Stomach (tissue), 9 donors: ENCODE results near the gene B3GAT1. TPM values are rescaled to one million over a fixed set of nuclear protein-coding genes. Genes with fewer than 3 reads are reported as not detected.

Experiments used
- DNase-seq, 2 donors: peaks; one replicate each; pipeline versions ENCODE4 v3.0.0 to v3.0.0-alpha.2; 2013 to 2019
- H3K27ac ChIP-seq, 5 donors: fragments of 200-600 bp in 4 of 5; sonication (generic) in 4 of 5; one replicate each; pipeline ENCODE4 v1.5.1; 2013 to 2019; ENCODE audit warnings: mild to moderate bottlenecking in 1 of 5, moderate library complexity in 1 of 5
- H3K27me3 ChIP-seq, 3 donors: fragments of 200-600 bp; sonication (generic); one replicate each; pipeline ENCODE4 v1.5.1; 2017 to 2019; ENCODE audit warnings: mixed run types in 1 of 3
- H3K36me3 ChIP-seq, 4 donors: fragments of 200-600 bp; sonication (generic); 1 replicate in 3 of 4; 2 replicates in 1 of 4; pipeline ENCODE4 v1.5.1; 2016 to 2019
- H3K4me1 ChIP-seq, 4 donors: fragments of 200-600 bp; sonication (generic); one replicate each; pipeline ENCODE4 v1.5.1; 2016 to 2019
- H3K4me3 ChIP-seq, 4 donors: fragments of 200-600 bp; sonication (generic) in 3 of 4; one replicate each; pipeline ENCODE4 v1.5.1; 2016 to 2019; ENCODE audit warnings: mild to moderate bottlenecking in 1 of 4
- H3K9me3 ChIP-seq, 4 donors: fragments of 200-600 bp; sonication (generic); one replicate each; pipeline ENCODE4 v1.5.1; 2016 to 2019
- EP300 ChIP-seq: sonication (generic); formaldehyde crosslinking; IDR thresholded peaks from one replicate; pipeline ENCODE4 v1.6.1; 2017; ENCODE audit warnings: antibody characterized with exemption
- POLR2A ChIP-seq, 4 donors: fragments of 450-650 bp; IDR thresholded peaks; one replicate each; pipeline ENCODE4 v1.6.1; 2016; ENCODE audit warnings: antibody characterized with exemption in 4 of 4, control low read depth in 2 of 4, mild to moderate bottlenecking in 1 of 4, moderate library complexity in 1 of 4
- POLR2AphosphoS5 ChIP-seq, 3 donors: sonication (generic); formaldehyde crosslinking; IDR thresholded peaks; one replicate each; pipeline ENCODE4 v1.6.1; 2016; ENCODE audit warnings: antibody characterized with exemption in 3 of 3
- WGBS, 5 donors: extraction: QIAGEN DNeasy Blood & Tissue Kit in 3 of 5; methylation state at CpG; one replicate each; pipeline versions ENCODE4 v1.1.5 to v1.1.7; 2013 to 2018; 5-methylcytosine and 5-hydroxymethylcytosine counted together
- intact Hi-C: fragments of 100-400 bp; cut with DNase I; formaldehyde crosslinking; loops from one replicate; pipeline ENCODE4 v1.15.1; 2023; ENCODE audit warnings: low total_unique reads
- polyA plus RNA-seq, 3 donors: library from polyadenylated mRNA; stranded (reverse); fragments of 200-250 nt; gene quantifications; one replicate each; pipeline ENCODE4 v1.2.3, GENCODE V29; 2013
- total RNA-seq, 5 donors: library from RNA; depleted of rRNA; stranded (reverse); fragments of >200 nt; gene quantifications; one replicate each; pipeline versions ENCODE4 v1.1.0 to v1.2.3, GENCODE V29; 2014 to 2016
- TF ChIP-seq, protein P1 (sequence below), 7 experiments: fragments of 450-650 bp in 4 of 7; fragments of 200-600 bp in 3 of 7; sonication (generic) in 3 of 7; IDR thresholded peaks; one replicate each; pipeline ENCODE4 v1.5.1; 2016 to 2019; ENCODE audit warnings: antibody characterized with exemption in 7 of 7, control low read depth in 2 of 7, mild to moderate bottlenecking in 1 of 7
- donor health status: healthy with polysubstance abuse.
- donor health status: Bipolar disorder and iron deficiency.
- donor health status: healthy.

B3GAT1 gene
- total and polyA plus RNA-seq, 8 donors, result 5.3 to 34.4 (median 18.7) TPM; not detected in 2

DNA sequence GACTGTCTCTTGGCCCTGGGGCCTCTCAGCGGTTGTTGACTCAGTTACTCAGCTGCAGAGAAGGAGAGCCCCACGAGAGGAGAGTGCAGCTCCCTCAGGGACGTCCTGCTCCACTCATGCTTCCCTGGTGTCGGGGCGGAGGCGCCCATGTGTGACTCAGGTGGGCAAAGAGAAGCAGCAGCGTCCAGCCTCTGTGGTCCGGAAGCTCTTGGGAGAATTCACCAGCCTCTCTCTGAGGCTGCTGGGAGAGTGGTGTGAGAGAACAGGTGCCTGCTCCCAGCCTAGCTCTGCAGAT, 54.5 kb downstream of the B3GAT1 start:
- H3K27me3 ChIP-seq, result peaks cover 0 to 3% (median 0%) of the 10 kb centered on the region in 3 donors
- H3K36me3 ChIP-seq, result no peaks in the 10 kb centered on the region
- 80 to 91% (median 86%) methylated on average over 7 to 8 of the region's 8 CpGs for WGBS, 5 donors
- TF ChIP-seq POLR2AphosphoS5 (IDR thresholded peaks at IDR 0.05) (no peak), EP300 (no peak), POLR2A (IDR thresholded peaks at IDR 0.05) (no peak)
- TF ChIP-seq, protein P1, sequence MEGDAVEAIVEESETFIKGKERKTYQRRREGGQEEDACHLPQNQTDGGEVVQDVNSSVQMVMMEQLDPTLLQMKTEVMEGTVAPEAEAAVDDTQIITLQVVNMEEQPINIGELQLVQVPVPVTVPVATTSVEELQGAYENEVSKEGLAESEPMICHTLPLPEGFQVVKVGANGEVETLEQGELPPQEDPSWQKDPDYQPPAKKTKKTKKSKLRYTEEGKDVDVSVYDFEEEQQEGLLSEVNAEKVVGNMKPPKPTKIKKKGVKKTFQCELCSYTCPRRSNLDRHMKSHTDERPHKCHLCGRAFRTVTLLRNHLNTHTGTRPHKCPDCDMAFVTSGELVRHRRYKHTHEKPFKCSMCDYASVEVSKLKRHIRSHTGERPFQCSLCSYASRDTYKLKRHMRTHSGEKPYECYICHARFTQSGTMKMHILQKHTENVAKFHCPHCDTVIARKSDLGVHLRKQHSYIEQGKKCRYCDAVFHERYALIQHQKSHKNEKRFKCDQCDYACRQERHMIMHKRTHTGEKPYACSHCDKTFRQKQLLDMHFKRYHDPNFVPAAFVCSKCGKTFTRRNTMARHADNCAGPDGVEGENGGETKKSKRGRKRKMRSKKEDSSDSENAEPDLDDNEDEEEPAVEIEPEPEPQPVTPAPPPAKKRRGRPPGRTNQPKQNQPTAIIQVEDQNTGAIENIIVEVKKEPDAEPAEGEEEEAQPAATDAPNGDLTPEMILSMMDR (IDR thresholded peaks at IDR 0.05), result no peak
- intact Hi-C loops, result no loop called here
- H3K4me3 ChIP-seq, result no peak overlapping the region
- no peaks in the 10 kb centered on the region for H3K9me3 ChIP-seq
- H3K27ac ChIP-seq, result no peak overlapping the region
- DNase-seq, result no peak
- peaks cover 0 to 10% (median 6%) of the 10 kb centered on the region in 4 donors for H3K4me1 ChIP-seq

DNA sequence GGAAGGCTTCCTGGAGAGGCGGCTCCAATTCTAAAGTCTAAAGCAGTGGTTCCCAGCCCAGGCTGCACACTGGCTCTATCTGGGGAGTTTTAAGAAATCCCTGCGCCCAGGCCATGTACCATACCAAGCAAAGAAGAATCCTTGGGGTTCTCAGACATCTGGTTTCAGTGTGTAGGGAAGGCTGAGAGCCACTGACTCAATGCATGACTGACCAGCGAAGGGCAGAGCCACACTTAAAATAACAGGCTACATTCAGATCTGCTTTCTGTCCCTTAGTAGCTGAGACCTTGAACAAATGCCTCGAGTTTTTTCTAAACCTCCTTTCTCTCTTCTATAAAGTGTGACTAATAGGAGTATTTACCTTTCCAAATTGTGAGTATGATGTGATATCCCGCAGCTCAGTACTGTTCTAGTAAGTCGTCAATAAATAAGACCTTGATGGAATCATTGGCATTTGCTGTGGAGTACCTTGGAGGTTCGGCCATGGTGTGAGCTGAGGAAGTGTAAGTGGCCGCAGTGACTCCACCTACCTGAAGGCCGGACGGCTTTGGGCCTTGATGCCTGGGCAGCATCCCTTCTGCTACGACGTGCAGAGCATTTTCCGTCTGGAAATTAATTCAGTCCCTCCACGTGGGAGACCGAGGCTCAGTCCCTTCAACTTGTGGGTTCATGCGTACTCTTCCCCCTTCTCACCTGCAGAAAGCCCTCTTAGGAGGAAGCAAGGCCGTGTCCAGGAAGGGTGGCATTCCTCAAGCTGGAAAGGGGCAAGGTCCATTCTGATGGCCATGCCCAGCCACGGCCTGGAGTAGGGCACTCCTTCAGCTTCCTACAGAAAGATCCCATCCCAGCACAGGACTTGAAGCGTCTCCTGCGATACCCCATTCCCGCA, 55.1 kb downstream of the B3GAT1 start:
- Histone ChIP-seq H3K36me3 (no peaks in the 10 kb centered on the region), H3K27me3 (peaks cover 0 to 3% (median 0%) of the 10 kb centered on the region in 3 donors), H3K27ac (no peak overlapping the region), H3K9me3 (no peaks in the 10 kb centered on the region), H3K4me3 (no peak overlapping the region), H3K4me1 (peaks cover 0 to 10% (median 6%) of the 10 kb centered on the region in 4 donors)
- TF ChIP-seq POLR2AphosphoS5 (IDR thresholded peaks at IDR 0.05) (no peak), EP300 (no peak), POLR2A (IDR thresholded peaks at IDR 0.05) (no peak)
- TF ChIP-seq, protein P1 (IDR thresholded peaks at IDR 0.05), result no peak
- intact Hi-C loops, result no loop called here
- no peak for DNase-seq
- WGBS, 5 donors, result 88 to 93% (median 91%) methylated on average over 20 to 21 of the region's 21 CpGs

DNA sequence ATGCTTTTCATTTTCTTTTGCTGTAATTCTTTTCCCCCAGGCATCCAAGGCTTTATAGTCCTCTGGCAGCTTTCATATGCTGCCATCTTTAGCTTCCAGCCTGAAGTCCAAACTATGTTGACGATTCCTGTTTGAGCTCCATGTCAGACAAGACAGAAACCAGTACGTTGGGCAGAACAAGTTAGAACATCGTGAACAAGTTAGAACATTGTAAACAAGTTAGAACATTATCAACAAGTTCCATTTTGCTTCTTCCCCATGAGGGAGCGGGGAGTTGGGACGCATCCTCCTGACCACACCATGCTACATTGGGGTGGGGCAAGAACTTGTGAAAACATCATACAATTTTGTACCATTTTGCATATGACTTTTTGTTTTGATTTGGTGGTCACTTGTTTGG, 56.4 kb downstream of the B3GAT1 start:
- no peaks in the 10 kb centered on the region for H3K36me3 ChIP-seq
- peaks cover 0 to 8% (median 5%) of the 10 kb centered on the region in 4 donors for H3K4me1 ChIP-seq
- no peak overlapping the region for H3K27ac ChIP-seq
- DNase-seq, result no peak
- intact Hi-C loops, result no loop called here
- H3K4me3 ChIP-seq, result no peak overlapping the region
- WGBS, 5 donors, result 81 to 91% (median 89%) methylated on average over 5 of the region's 5 CpGs
- no peaks in the 10 kb centered on the region for H3K9me3 ChIP-seq
- TF ChIP-seq POLR2A (IDR thresholded peaks at IDR 0.05) (no peak), EP300 (no peak), POLR2AphosphoS5 (IDR thresholded peaks at IDR 0.05) (no peak)
- TF ChIP-seq, protein P1 (IDR thresholded peaks at IDR 0.05), result no peak
- H3K27me3 ChIP-seq, result no peaks in the 10 kb centered on the region

DNA sequence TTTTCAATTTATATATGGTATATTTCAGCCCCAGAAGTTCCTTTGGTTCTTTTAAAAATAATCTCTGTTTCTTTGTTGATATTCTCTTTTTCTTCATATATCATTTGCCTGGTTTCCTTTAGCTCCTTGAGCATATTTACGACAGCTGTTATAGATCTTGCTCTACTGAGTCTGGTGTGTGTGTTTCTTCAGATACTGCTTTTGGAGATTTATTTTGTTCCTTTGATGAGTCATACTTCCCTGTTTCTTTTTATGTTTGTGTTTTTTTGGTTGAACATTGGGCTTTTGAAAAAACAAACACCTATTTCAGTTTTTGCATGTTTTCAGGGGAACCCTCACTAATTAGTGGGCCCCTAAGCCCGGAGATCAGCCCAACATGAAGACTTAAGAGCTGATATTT, 56.9 kb downstream of the B3GAT1 start:
- 70 to 77% (median 74%) methylated on average over 2 of the region's 2 CpGs for WGBS, 5 donors
- no peak for DNase-seq
- H3K9me3 ChIP-seq, result no peaks in the 10 kb centered on the region
- H3K4me3 ChIP-seq, result no peak overlapping the region
- TF ChIP-seq POLR2AphosphoS5 (IDR thresholded peaks at IDR 0.05), result no peak
- TF ChIP-seq, protein P1 (IDR thresholded peaks at IDR 0.05), result no peak
- no peak for TF ChIP-seq POLR2A (IDR thresholded peaks at IDR 0.05)
- H3K36me3 ChIP-seq, result no peaks in the 10 kb centered on the region
- intact Hi-C loops, result no loop called here
- no peak overlapping the region for H3K27ac ChIP-seq
- H3K27me3 ChIP-seq, result no peaks in the 10 kb centered on the region
- H3K4me1 ChIP-seq, result peaks cover 0 to 3% (median 1%) of the 10 kb centered on the region in 4 donors
